Neural crest cell (in vitro differentiated cells): ENCODE data around the gene GAST. TPM values are rescaled to one million over a fixed set of nuclear protein-coding genes. Genes with fewer than 3 reads are reported as not detected.

Experiments used
- DNase-seq: peaks from one replicate; pipeline ENCODE4 v3.0.0; 2021; ENCODE audit warnings: low read depth, mixed read lengths, low spot score
- H3K27ac Mint-ChIP-seq: one replicate; pipeline ENCODE4 v1.8.0; 2021; ENCODE audit warnings: mild to moderate bottlenecking, mixed read lengths; ENCODE audit not compliant: unreplicated experiment
- H3K27me3 Mint-ChIP-seq: 2 replicates; pipeline ENCODE4 v1.8.0; 2021; ENCODE audit warnings: low read depth, mild to moderate bottlenecking, mixed read lengths
- H3K36me3 Mint-ChIP-seq: 2 replicates; pipeline ENCODE4 v1.8.0; 2021; ENCODE audit warnings: low read depth, mild to moderate bottlenecking, mixed read lengths
- H3K4me1 Mint-ChIP-seq: 2 replicates; pipeline ENCODE4 v1.8.0; 2021; ENCODE audit warnings: mixed read lengths
- H3K4me3 Mint-ChIP-seq: one replicate; pipeline ENCODE4 v1.8.0; 2021; ENCODE audit warnings: mild to moderate bottlenecking, mixed read lengths
- H3K9me3 Mint-ChIP-seq: 2 replicates; pipeline ENCODE4 v1.8.0; 2021; ENCODE audit warnings: mixed read lengths
- CTCF ChIP-seq: fragments of 200-600 bp; sonication (generic); conservative IDR thresholded peaks from 2 replicates; pipeline ENCODE4 v1.5.0; 2021; ENCODE audit warnings: antibody characterized with exemption, mild to moderate bottlenecking
- total RNA-seq: library from RNA; stranded (reverse); gene quantifications from 2 replicates; pipeline ENCODE4 v1.2.1, GENCODE V29; 2021

The GAST gene
- total RNA-seq, 1 donor from 2014 or later = not detected

- no peak for TF ChIP-seq CTCF
- DNase-seq = no peak
- Mint-ChIP-seq H3K27me3 (peaks cover 14% of the 10 kb centered on the region), H3K36me3 (no peaks in the 10 kb centered on the region), H3K27ac (no peak overlapping the region), H3K4me3 (no peak overlapping the region), H3K4me1 (peaks cover 23% of the 10 kb centered on the region), H3K9me3 (no peaks in the 10 kb centered on the region)
Measured at GRCh38 chr17:41710472-41711090, 1.6 kb upstream of the GAST start.

- H3K4me3 Mint-ChIP-seq = no peak overlapping the region
- peak overlapping the region; percentile 87 for H3K27ac Mint-ChIP-seq
- H3K9me3 Mint-ChIP-seq = no peaks in the 10 kb centered on the region
- no peak for TF ChIP-seq CTCF
- no peak for DNase-seq
- H3K27me3 Mint-ChIP-seq = no peaks in the 10 kb centered on the region
- no peaks in the 10 kb centered on the region for H3K36me3 Mint-ChIP-seq
- peaks cover 18% of the 10 kb centered on the region for H3K4me1 Mint-ChIP-seq
Measured at GRCh38 chr17:41717408-41718286, 5.5 kb downstream of the GAST start.

- no peak overlapping the region for H3K27ac Mint-ChIP-seq
- H3K4me3 Mint-ChIP-seq = no peak overlapping the region
Measured at GRCh38 chr17:41718287-41718645, 6.1 kb downstream of the GAST start.

GRCh38 chr17:41722231-41722630 lies 10.1 kb downstream of the GAST start:
- H3K27ac Mint-ChIP-seq = no peak overlapping the region

More at GRCh38 chr17:41718287-41718645, 6.1 kb downstream of the GAST start:
- H3K9me3 Mint-ChIP-seq = no peaks in the 10 kb centered on the region
- DNase-seq = no peak
- peaks cover 18% of the 10 kb centered on the region for H3K4me1 Mint-ChIP-seq
- no peak for TF ChIP-seq CTCF
- no peaks in the 10 kb centered on the region for H3K36me3 Mint-ChIP-seq
- H3K27me3 Mint-ChIP-seq = no peaks in the 10 kb centered on the region

More at GRCh38 chr17:41722231-41722630, 10.1 kb downstream of the GAST start:
- Mint-ChIP-seq H3K9me3 (no peaks in the 10 kb centered on the region), H3K36me3 (no peaks in the 10 kb centered on the region), H3K4me3 (no peak overlapping the region), H3K4me1 (peaks cover 9% of the 10 kb centered on the region), H3K27me3 (peaks cover 4% of the 10 kb centered on the region)
- no peak for DNase-seq
- no peak for TF ChIP-seq CTCF
